Dermis blood vessel endothelial cell (primary cell): ENCODE measurements around the gene ABCF3. TPM values are rescaled to one million over a fixed set of nuclear protein-coding genes. Genes with fewer than 3 reads are reported as not detected.
"Not testable (repeated sequence)": the region's sequence is repeated elsewhere in the genome, so short reads cannot be mapped to it uniquely, and the experiment has no call there.

Experiments used
- DNase-seq: peaks from one replicate; pipeline ENCODE4 v3.0.0; 2010
- total RNA-seq: library from RNA; depleted of rRNA; stranded (reverse); fragments of >200 nt; gene quantifications from 2 replicates; pipeline ENCODE4 v1.2.3, GENCODE V29; 2014

The ABCF3 gene
- total RNA-seq: 44.5 and 58.4 TPM in 2 replicates

- DNase-seq: peak; percentile 56
Observed at GRCh38 chr3:184186184-184186901, at the start of gene ABCF3. Gene ABCF3, plus strand, starts transcription at chr3:184186199. Its CDS starts 9 bp downstream, at chr3:184186208.

GRCh38 chr3:184140436-184140835 lies 45.6 kb upstream of the ABCF3 start:
- no peak for DNase-seq

- DNase-seq: no peak
Observed at GRCh38 chr3:184142199-184142598, 43.8 kb upstream of the ABCF3 start.

- DNase-seq: no peak
Observed at GRCh38 chr3:184143327-184143726, 42.7 kb upstream of the ABCF3 start.

GRCh38 chr3:184144505-184144904 lies 41.5 kb upstream of the ABCF3 start:
- no peak for DNase-seq

- DNase-seq: peak; percentile 73
Observed at GRCh38 chr3:184145111-184145524, 40.9 kb upstream of the ABCF3 start.

- no peak for DNase-seq
Observed at GRCh38 chr3:184145751-184146270, 40.2 kb upstream of the ABCF3 start.

- no peak for DNase-seq
Observed at GRCh38 chr3:184148076-184148475, 37.9 kb upstream of the ABCF3 start.

GRCh38 chr3:184149123-184149522 lies 36.9 kb upstream of the ABCF3 start:
- DNase-seq: no peak

- peak; percentile 51 for DNase-seq
Observed at GRCh38 chr3:184149770-184150169, 36.2 kb upstream of the ABCF3 start.

- peak; percentile 55 for DNase-seq
Observed at GRCh38 chr3:184154885-184155643, 30.9 kb upstream of the ABCF3 start, which contains the start of gene DVL3. Gene DVL3, plus strand, starts transcription at chr3:184155377. Its CDS starts 259 bp downstream, at chr3:184155636.

- peak; percentile 50 for DNase-seq
Observed at GRCh38 chr3:184155644-184156521, 30.1 kb upstream of the ABCF3 start.

- peak; percentile 54 for DNase-seq
Observed at GRCh38 chr3:184156522-184156955, 29.5 kb upstream of the ABCF3 start.

- DNase-seq: no peak
Observed at GRCh38 chr3:184157206-184157605, 28.8 kb upstream of the ABCF3 start.

GRCh38 chr3:184158404-184158803 lies 27.6 kb upstream of the ABCF3 start:
- no peak for DNase-seq

- DNase-seq: peak; percentile 49
Observed at GRCh38 chr3:184160456-184160855, 25.5 kb upstream of the ABCF3 start.

GRCh38 chr3:184162571-184163070 lies 23.4 kb upstream of the ABCF3 start:
- not testable (repeated sequence) for DNase-seq

GRCh38 chr3:184164648-184165330 lies 21.2 kb upstream of the ABCF3 start:
- DNase-seq: no peak

GRCh38 chr3:184165543-184165942 lies 20.5 kb upstream of the ABCF3 start:
- DNase-seq: no peak

GRCh38 chr3:184166671-184167070 lies 19.3 kb upstream of the ABCF3 start:
- DNase-seq: no peak

GRCh38 chr3:184167786-184168185 lies 18.2 kb upstream of the ABCF3 start:
- no peak for DNase-seq
